NCI-H345 treated with DMSO at 0.1 percent for 48 hours (cell line): ENCODE data around the gene TRIOBP.
"Not testable (repeated sequence)": the region's sequence is repeated elsewhere in the genome, so short reads cannot be mapped to it uniquely, and the experiment has no call there.

ENCODE experiments used
- DNase-seq: peaks from one replicate; lab custom pipeline; 2025; ENCODE audit not compliant: unreplicated experiment; lab: John Stamatoyannopoulos, UW

The TRIOBP gene, protein sequence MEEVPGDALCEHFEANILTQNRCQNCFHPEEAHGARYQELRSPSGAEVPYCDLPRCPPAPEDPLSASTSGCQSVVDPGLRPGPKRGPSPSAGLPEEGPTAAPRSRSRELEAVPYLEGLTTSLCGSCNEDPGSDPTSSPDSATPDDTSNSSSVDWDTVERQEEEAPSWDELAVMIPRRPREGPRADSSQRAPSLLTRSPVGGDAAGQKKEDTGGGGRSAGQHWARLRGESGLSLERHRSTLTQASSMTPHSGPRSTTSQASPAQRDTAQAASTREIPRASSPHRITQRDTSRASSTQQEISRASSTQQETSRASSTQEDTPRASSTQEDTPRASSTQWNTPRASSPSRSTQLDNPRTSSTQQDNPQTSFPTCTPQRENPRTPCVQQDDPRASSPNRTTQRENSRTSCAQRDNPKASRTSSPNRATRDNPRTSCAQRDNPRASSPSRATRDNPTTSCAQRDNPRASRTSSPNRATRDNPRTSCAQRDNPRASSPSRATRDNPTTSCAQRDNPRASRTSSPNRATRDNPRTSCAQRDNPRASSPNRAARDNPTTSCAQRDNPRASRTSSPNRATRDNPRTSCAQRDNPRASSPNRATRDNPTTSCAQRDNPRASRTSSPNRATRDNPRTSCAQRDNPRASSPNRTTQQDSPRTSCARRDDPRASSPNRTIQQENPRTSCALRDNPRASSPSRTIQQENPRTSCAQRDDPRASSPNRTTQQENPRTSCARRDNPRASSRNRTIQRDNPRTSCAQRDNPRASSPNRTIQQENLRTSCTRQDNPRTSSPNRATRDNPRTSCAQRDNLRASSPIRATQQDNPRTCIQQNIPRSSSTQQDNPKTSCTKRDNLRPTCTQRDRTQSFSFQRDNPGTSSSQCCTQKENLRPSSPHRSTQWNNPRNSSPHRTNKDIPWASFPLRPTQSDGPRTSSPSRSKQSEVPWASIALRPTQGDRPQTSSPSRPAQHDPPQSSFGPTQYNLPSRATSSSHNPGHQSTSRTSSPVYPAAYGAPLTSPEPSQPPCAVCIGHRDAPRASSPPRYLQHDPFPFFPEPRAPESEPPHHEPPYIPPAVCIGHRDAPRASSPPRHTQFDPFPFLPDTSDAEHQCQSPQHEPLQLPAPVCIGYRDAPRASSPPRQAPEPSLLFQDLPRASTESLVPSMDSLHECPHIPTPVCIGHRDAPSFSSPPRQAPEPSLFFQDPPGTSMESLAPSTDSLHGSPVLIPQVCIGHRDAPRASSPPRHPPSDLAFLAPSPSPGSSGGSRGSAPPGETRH (N-terminal part only)

DNA sequence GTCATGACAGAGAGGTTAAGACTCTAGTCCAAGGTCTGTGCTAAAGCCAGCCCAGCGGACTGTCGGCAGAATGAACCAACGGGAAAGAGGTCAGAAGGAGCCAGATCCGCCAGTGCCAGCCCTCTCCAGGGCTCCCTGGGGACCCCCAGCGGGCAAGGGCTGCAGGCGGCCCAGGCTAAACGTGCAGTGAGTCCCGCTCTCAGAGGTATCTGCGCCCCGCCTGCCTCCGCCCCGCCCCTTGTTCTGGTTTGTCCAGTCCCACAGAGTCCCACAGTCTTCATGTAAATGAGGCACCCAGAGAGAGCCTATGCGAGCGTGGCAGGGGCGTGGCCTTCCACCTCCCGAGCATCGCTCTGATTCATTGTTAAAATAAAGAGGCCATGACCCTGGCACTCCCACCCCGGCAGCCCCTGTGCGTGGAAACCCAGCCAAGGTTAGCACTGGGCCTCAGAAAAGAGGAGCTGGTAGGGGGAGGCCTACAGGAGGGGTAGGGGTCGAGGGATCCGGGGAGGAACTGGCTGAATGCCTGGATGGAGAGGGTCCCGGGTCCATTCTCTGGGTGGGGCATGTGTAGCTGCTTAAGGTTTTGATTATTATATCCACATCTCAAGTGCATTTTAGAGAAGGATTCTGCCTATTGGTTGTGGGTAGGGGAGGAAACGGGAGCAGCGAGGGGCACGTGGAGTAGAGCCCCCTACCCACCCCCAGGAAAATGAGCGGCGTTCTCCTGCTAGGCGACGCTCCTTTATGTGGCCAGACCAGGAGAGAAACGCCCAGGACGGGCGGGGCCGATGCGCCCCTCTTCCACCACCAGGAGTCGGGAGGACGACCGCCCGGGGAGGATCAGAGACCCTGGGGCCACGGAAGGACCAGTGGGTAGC is at the start of gene TRIOBP:
TSS of gene TRIOBP (plus strand) at position 392 of the 881 bp plus-strand sequence. CDS start 4,318 bp downstream, outside the sequence.
- DNase-seq = no peak

GRCh38 chr22:37647317-37647716 is 49.5 kb upstream of the TRIOBP start:
- no peak for DNase-seq

DNA sequence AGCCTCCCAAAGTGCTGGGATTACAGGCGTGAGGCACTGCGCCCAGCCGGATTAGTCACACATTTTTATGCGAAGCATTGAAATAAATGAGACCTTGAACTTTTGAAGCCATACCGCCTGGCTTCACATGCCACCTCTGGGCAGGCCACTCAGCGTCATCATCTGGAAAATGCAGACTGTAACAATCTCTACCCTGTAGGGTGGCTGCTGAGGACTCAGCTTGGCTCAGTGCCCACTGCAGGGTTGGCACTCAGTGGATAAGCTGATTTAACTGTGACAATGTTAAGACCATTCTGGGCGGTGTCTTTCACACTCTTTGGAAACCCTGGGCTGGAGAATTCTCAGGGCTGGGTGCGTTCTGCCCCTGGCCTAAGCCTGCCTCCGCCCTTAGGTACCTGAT is 48.9 kb upstream of the TRIOBP start:
- no peak for DNase-seq

DNA sequence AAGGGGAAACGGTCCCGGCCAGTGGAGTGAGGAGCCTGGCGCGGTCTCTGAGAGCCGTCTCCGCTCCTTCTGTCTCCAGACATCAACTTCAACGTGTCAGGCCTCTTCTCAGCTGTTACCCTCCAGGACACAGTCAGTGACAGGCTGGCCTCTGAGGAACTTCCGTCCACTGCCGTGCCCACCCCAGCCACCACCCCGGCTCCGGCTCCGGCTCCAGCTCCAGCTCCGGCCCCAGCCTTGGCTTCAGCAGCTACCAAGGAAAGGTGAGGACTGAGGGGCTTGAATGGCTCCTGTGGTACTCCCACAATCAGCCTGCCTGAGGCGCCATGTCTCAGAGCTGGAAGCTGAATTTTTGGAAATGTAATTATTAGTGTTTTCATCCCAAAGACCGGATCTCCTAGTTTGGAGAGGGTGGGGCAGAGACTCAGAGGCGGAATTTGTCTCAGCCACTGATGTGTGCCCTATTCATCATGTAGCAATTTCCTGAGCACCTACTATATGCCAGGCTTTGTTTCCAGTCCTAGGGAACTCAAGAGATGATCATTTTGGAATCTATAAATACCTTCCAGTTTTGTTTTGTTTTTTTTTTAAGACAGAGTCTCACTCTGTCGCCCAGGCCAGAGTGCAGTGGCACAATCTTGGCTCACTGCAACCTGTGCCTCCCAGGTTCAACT is 46.2 kb upstream of the TRIOBP start:
- no peak for DNase-seq

DNA sequence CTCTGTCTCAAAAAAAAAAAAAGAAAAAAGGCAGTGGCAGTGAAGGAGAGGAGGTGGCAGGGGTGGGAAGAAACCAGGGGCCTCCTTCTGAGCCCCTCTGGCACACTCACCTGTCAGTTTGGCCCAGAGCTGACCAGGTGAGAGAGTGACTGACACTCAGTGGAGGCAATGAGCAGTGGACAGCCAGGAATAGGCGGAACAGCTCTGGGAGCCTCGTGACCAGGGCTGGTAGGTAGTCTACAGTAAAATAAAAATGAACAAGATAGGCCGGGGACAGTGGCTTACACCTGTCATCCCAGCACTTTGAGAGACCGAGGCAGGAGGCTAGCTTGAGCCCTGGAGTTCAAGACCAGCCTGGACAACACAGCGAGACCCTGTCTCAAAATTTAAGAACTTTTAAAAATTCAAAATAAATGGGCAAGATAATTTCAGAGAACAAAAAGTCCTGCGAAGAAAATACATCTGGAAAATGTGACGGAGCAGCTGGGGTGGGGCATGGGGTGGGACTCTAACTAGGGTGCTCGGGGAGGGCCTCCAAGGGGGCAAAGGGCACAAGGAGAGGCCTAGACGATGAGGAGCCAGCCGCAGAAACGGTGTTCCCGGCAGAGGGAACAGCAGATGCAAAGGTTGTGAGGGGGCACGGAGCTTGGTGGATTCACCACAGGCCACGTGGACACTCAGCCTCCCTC is 42.1 kb upstream of the TRIOBP start:
- DNase-seq = no peak

- DNase-seq = no peak
Observed at GRCh38 chr22:37655252-37655563, 41.6 kb upstream of the TRIOBP start.

GRCh38 chr22:37656583-37656982 is 40.3 kb upstream of the TRIOBP start:
- not testable (repeated sequence) for DNase-seq

DNA sequence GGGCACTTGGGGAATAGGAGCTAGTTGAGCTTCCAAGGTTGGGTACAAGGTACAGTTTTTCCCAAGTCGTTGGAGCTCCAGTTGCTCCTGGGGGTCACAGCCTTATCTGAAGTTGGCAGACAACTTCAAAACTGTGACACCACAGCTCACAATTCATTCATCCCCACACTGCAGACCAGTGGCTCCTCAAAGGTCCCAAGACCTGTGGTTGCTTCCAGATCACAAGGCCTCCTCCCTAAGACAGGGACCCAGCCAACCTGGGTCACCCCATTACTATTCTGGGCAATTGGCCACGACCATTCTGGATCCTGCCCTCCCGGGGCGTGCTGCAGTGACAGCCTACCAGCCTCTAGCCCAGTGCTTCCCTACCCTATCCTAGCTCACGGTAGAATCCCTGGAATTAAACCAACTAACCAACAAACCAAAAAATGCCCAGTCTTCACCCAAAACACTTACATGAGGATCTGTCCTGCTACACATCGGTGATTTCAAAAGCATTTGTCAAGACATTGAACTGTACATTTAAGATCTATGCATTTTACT is 39.2 kb upstream of the TRIOBP start:
- DNase-seq = no peak

DNA sequence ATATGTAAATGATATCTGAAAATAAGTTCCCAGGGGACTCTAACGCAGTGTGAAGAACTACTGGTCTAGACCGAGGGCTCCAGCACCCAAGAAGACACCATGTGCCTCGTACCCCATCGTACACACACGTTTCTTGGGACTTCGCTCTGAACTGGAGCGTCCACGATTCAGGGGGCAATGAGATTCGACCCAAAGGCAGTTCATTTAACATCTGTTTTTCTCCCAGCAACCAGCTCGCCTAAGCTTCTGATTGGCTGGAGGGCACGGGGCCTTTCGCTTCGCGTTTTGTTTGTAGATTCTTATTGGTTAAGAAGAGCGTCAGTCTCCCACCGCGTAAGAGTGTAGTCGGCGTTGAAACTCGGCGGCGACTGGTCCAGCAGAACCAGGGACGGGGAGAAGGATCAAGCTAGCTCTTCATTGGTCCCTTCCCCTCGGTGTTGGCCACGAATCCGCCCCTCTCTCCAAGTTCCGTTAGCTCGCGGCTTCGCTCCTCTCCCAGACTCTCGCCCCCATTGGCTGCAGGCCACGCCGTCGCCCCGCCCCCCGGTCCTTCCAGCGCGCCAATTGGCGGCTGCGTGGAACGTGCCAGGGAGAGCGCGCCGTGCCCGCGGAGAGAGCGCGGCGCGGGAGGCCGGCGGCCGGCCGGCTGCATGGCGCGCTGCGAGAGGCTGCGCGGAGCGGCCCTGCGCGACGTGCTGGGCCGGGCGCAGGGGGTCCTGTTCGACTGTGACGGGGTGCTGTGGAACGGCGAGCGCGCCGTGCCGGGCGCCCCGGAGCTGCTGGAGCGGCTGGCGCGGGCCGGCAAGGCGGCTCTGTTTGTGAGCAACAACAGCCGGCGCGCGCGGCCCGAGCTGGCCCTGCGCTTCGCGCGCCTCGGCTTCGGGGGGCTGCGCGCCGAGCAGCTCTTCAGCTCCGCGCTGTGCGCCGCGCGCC is 38.4 kb upstream of the TRIOBP start, which contains the start of gene PDXP:
TSS of gene PDXP (plus strand) at position 591 of the 933 bp plus-strand sequence. CDS start at position 651, 60 bp downstream.
- DNase-seq = peak; percentile 92

DNA sequence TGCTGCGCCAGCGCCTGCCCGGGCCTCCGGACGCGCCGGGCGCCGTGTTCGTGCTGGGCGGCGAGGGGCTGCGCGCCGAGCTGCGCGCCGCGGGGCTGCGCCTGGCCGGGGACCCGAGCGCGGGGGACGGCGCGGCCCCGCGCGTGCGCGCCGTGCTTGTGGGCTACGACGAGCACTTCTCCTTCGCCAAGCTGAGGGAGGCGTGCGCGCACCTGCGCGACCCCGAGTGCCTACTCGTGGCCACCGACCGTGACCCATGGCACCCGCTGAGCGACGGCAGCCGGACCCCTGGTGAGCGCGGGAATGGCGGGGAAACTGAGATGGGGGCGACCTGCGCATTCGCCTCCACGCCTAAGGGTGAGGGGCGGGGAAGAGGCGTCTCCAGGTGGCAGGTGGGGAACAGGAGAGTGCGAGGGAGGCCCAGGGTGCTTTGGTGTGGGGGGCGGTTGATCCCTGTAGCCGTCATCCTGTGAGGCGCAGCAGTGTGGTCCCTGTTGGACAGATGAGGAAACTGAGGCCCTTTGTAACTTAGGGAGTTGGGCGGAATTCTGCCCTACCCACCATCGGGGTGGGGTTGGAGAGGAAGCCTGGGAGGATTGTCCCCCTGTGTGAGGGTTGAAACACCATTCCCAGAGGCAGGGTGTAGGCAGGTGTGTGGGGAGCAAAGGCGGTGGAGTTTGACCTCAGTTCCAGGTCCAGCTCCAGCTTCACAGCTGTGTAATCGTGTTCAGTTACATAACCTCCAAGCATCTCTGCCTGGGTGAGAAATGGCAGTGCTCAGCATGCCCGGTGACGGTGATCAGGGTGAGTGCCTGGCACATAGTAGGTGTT is 37.6 kb upstream of the TRIOBP start:
- no peak for DNase-seq

DNA sequence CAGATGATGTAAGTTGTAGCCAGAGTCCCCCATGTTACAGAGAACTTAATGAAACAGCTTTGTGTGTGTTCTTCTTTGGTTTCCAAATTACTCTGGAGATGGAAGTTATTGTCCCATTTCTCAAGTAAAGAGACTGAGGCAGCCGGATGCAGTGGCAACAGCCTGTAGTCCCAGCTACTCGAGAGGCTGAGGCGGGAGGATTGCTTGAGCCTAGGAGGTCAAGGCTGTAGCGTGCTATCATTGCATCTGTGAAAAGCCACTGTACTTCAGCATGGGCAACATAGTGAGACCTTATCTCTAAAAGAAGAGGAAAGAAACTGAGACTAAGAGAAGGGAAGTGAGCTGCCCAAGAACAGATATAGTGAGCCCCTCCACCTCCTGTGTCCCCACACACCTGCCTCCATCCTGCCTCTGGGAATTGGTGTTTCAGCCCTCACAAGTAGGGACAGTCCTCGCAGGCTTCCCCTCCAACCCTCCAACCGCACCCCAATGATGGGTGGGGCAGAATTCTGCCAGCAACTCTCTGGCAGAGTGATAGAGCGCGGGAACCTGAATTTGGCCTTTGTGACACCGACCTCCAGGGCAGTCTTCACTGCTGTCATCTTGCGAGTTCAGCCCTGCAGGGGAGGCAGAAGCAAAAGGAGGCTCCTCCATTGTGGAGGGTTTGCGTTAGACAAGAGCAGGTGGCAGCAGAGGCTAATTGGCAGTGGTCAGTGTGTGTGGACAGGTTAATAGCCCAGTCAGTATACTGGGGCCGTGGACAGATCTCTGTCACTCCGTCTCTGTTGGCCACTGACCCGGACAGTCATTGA is 36.7 kb upstream of the TRIOBP start:
- no peak for DNase-seq

- no peak for DNase-seq
Observed at GRCh38 chr22:37660709-37661045, 36.2 kb upstream of the TRIOBP start.

DNA sequence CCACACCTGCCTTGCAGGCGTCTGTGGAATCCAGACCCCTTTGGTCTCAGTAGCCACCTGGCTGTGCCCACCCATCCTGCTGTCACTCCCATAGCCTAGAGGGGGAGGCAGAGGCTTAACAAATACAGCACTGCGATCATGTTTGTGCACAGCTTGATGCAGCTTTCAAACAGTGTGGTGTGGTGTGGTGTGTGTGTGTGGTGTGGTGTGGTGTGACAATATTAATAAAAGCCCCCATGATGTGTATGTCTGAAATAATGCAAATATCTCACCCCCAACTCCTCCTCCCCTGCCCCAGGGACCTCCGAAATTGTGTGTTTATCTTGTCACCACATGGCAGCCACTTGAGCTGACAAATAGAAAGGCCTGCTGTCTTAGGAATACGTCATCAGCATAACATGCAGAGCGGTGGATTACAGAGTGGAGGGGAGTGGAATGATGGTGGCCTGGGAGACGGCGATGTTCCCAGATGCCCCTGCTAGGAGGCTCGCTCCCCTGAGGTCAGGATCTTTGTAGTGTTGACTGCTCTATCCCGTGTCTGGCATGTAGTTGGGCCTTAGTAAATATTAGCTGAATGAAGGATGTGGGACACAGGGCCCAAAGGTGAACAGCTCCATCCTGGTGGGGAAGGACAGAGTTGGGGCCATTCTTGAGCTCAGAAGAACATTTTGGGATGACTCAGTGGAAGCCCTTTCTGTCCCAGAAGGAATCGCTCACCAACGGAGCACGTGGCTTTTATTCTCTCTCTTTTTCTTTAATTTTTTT is 35.5 kb upstream of the TRIOBP start:
- peak; percentile 55 for DNase-seq

GRCh38 chr22:37662039-37662438 is 34.8 kb upstream of the TRIOBP start:
- no peak for DNase-seq

DNA sequence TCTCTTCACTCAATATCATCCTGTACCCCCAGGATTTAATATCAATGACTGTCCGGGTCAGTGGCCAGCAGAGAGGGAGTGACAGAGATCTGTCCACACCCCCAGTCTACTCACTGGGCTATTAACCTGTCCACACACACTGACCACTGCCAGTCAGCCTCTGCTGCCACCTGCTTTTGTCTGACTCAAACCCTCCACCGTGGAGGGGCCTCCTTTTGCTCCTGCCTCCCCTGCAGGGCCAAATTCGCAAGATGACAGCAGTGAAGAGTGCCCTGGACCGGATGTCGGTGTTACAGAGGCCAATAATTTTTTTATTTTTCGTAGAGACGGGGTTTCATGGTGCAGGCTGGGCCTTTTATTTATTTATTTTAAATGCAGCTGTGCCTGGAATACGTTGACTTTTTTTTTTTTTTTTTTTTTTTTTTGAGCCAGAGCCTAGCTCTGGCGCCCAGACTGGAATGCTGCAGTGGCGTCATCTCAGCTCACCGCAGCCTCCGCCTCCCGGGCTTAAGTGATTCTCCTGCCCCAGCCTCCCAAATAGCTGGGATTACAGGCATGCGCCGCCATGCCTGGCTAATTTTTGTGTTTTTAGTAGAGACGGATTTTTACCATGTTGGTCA is 33.2 kb upstream of the TRIOBP start:
- DNase-seq = no peak
